Measurements from ENCODE around the gene MCM9.

GRCh38 chr6:118894425-118895260 lies 40.3 kb downstream of the MCM9 start:
- TF ChIP-seq CTCF (IDR thresholded peaks at IDR 0.05) (peak; percentile 24), EZH2 (IDR thresholded peaks at IDR 0.05; ENCODE audit: borderline replicate concordance, insufficient read depth, low read depth, low read length, poor library complexity, severe bottlenecking) (no peak)
